Kidney capillary endothelial cell (primary cell): ENCODE measurements around the gene NEO1.
A peak's percentile ranks its signal among the peaks of the same experiment; 100 is the strongest.
"Not testable (repeated sequence)": the region's sequence is repeated elsewhere in the genome, so short reads cannot be mapped to it uniquely, and the experiment has no call there.

Source experiments
- DNase-seq: peaks from one replicate; pipeline ENCODE4 v3.0.0-alpha.2; 2018; ENCODE audit warnings: low spot score

Gene NEO1

GRCh38 chr15:73212424-73212823, 160.2 kb downstream of the NEO1 start:
- no peak for DNase-seq

GRCh38 chr15:73221450-73221849, 169.2 kb downstream of the NEO1 start:
- DNase-seq: not testable (repeated sequence)

- no peak for DNase-seq
Observed at GRCh38 chr15:73225358-73226015, 173.2 kb downstream of the NEO1 start.

GRCh38 chr15:73226093-73226814, 174.0 kb downstream of the NEO1 start:
- no peak for DNase-seq

GRCh38 chr15:73227433-73228056, 175.3 kb downstream of the NEO1 start:
- no peak for DNase-seq

- no peak for DNase-seq
Observed at GRCh38 chr15:73228128-73228646, 175.9 kb downstream of the NEO1 start.

- DNase-seq: no peak
Observed at GRCh38 chr15:73231661-73232419, 179.6 kb downstream of the NEO1 start.

- no peak for DNase-seq
Observed at GRCh38 chr15:73232776-73233175, 180.5 kb downstream of the NEO1 start.

GRCh38 chr15:73233623-73234022, 181.4 kb downstream of the NEO1 start:
- no peak for DNase-seq

- DNase-seq: no peak
Observed at GRCh38 chr15:73237910-73238309, 185.6 kb downstream of the NEO1 start.

- no peak for DNase-seq
Observed at GRCh38 chr15:73239564-73240215, 187.4 kb downstream of the NEO1 start.

GRCh38 chr15:73240866-73241499, 188.7 kb downstream of the NEO1 start:
- peak; percentile 60 for DNase-seq

- no peak for DNase-seq
Observed at GRCh38 chr15:73244333-73244732, 192.1 kb downstream of the NEO1 start.

GRCh38 chr15:73246439-73246838, 194.2 kb downstream of the NEO1 start:
- no peak for DNase-seq

- DNase-seq: no peak
Observed at GRCh38 chr15:73246898-73247297, 194.6 kb downstream of the NEO1 start.

GRCh38 chr15:73247331-73247730, 195.1 kb downstream of the NEO1 start:
- no peak for DNase-seq

- no peak for DNase-seq
Observed at GRCh38 chr15:73249499-73249898, 197.2 kb downstream of the NEO1 start.

GRCh38 chr15:73254598-73254997, 202.3 kb downstream of the NEO1 start:
- DNase-seq: no peak

GRCh38 chr15:73258271-73259108, 206.2 kb downstream of the NEO1 start:
- DNase-seq: no peak

GRCh38 chr15:73264881-73265280, 212.6 kb downstream of the NEO1 start:
- no peak for DNase-seq
